Body of pancreas (tissue), 4 donors: Measurements from ENCODE around the gene CDH2.

Experiments used
- POLR2A ChIP-seq, 3 donors: fragments of 450-650 bp; IDR thresholded peaks; one replicate each; pipeline ENCODE4 v1.6.1; 2016; ENCODE audit warnings: antibody characterized with exemption in 3 of 3, mild to moderate bottlenecking in 2 of 3
- TF ChIP-seq, protein P1 (sequence below), 7 experiments: fragments of 450-650 bp in 4 of 7; fragments of 200-600 bp in 3 of 7; sonication (generic) in 3 of 7; IDR thresholded peaks; one replicate each; pipeline ENCODE4 v1.5.1; 2016 to 2019; ENCODE audit warnings: antibody characterized with exemption in 7 of 7

GRCh38 chr18:28176948-28177827, at the start of gene CDH2:
- TF ChIP-seq, protein P1, sequence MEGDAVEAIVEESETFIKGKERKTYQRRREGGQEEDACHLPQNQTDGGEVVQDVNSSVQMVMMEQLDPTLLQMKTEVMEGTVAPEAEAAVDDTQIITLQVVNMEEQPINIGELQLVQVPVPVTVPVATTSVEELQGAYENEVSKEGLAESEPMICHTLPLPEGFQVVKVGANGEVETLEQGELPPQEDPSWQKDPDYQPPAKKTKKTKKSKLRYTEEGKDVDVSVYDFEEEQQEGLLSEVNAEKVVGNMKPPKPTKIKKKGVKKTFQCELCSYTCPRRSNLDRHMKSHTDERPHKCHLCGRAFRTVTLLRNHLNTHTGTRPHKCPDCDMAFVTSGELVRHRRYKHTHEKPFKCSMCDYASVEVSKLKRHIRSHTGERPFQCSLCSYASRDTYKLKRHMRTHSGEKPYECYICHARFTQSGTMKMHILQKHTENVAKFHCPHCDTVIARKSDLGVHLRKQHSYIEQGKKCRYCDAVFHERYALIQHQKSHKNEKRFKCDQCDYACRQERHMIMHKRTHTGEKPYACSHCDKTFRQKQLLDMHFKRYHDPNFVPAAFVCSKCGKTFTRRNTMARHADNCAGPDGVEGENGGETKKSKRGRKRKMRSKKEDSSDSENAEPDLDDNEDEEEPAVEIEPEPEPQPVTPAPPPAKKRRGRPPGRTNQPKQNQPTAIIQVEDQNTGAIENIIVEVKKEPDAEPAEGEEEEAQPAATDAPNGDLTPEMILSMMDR (IDR thresholded peaks at IDR 0.05), result no peak
- no peak for TF ChIP-seq POLR2A (IDR thresholded peaks at IDR 0.05)
